GM12878 (cell line): ENCODE data around the gene PSMA1. TPM values are rescaled to one million over a fixed set of nuclear protein-coding genes. Genes with fewer than 3 reads are reported as not detected.

ENCODE experiments used
- ATAC-seq: fragments of 200-7000 bp; cut with Tn5 transposase; 3 replicates; pipeline ENCODE4 v1.9.1; 2020; ENCODE audit warnings: mild to moderate bottlenecking, moderate library complexity
- BruUV-seq: library from RNA; stranded (reverse); fragments of 400-500 nt; replicated peaks from 2 replicates; lab custom pipeline; 2021; lab: Mats Ljungman, UMichigan
- CTCF ChIA-PET: fragments of 300-600 bp; sonication (Branson Sonifier 250); formaldehyde crosslinking; extraction: SDS; loops from one replicate; lab custom pipeline; 2021; ENCODE audit warnings: inconsistent platforms; lab: Yijun Ruan, JAX
- POLR2A ChIA-PET: fragments of 350-600 bp; formaldehyde crosslinking; extraction: SDS; loops from one replicate; lab custom pipeline; 2021; ENCODE audit warnings: inconsistent platforms; lab: Charles Lee
- RAD21 ChIA-PET: fragments of 300-600 bp; sonication (Branson Sonifier 250); formaldehyde crosslinking; loops from one replicate; lab custom pipeline; 2023; ENCODE audit warnings: antibody characterized with exemption; ENCODE audit not compliant: unreplicated experiment; lab: Charles Lee
- SMC1A ChIA-PET: fragments of 300-600 bp; sonication (Branson Sonifier 250); formaldehyde crosslinking; loops from one replicate; lab custom pipeline; 2023; ENCODE audit not compliant: unreplicated experiment, uncharacterized antibody; lab: Charles Lee
- DNase-seq: peaks from one replicate; pipeline ENCODE4 v3.0.0-alpha.2; 2011; ENCODE audit warnings: low read depth, low spot score
- FAIRE-seq: peaks from 3 replicates; lab custom pipeline; 2011; peaks lifted over from hg19 to GRCh38; lab: Jason Lieb, UNC
- H2AFZ ChIP-seq: 2 replicates; pipeline ENCODE4 v1.6.0; 2011; ENCODE audit warnings: low read depth, low read length, control low read depth; ENCODE audit not compliant: control insufficient read depth
- H3K27ac ChIP-seq: 2 replicates; pipeline ENCODE4 v1.5.1; 2011; ENCODE audit warnings: control low read depth; ENCODE audit not compliant: control insufficient read depth, insufficient read depth
- H3K27me3 ChIP-seq, 2 experiments: replicated peaks in 1 of 2; 2 replicates each; pipeline versions ENCODE4 v1.6.0 to v1.6.1; 2011; ENCODE audit warnings: low read length in 1 of 2; ENCODE audit not compliant: control insufficient read depth in 2 of 2, insufficient read depth in 2 of 2
- H3K36me3 ChIP-seq, 2 experiments: 2 replicates each; pipeline ENCODE4 v1.5.1; 2011; ENCODE audit warnings: low read length in 1 of 2; ENCODE audit not compliant: control insufficient read depth in 2 of 2, insufficient read depth in 2 of 2
- H3K4me1 ChIP-seq: 2 replicates; pipeline ENCODE4 v1.6.1; 2011; ENCODE audit warnings: mild to moderate bottlenecking, low read length, moderate library complexity, mixed read lengths; ENCODE audit not compliant: control insufficient read depth, insufficient read depth
- H3K4me2 ChIP-seq: 2 replicates; pipeline ENCODE4 v1.6.0; 2011; ENCODE audit warnings: control low read depth; ENCODE audit not compliant: control insufficient read depth, insufficient read depth
- H3K4me3 ChIP-seq: fragments of 200-600 bp; sonication (generic); 2 replicates; pipeline ENCODE4 v1.5.1; 2016
- H3K79me2 ChIP-seq: 2 replicates; pipeline ENCODE4 v1.6.0; 2011; ENCODE audit warnings: low read length; ENCODE audit not compliant: control insufficient read depth, insufficient read depth
- H3K9ac ChIP-seq: 2 replicates; pipeline ENCODE4 v1.8.0; 2011; ENCODE audit warnings: low read length, control low read depth, mixed read lengths; ENCODE audit not compliant: control insufficient read depth, insufficient read depth
- H3K9me3 ChIP-seq: replicated peaks from 3 replicates; pipeline ENCODE4 v1.5.1; 2011; ENCODE audit warnings: mild to moderate bottlenecking, low read length; ENCODE audit not compliant: control insufficient read depth, insufficient read depth
- H4K20me1 ChIP-seq: 2 replicates; pipeline ENCODE4 v1.6.0; 2011; ENCODE audit not compliant: control insufficient read depth, insufficient read depth
- RFX5 ChIP-seq: IDR thresholded peaks from 2 replicates; pipeline ENCODE4 v1.6.1; 2011; ENCODE audit warnings: low read depth, low read length, improper control_type of control experiment
- RUNX3 ChIP-seq: IDR thresholded peaks from 2 replicates; pipeline ENCODE4 v1.6.1; 2012; ENCODE audit warnings: low read length, inconsistent platforms
- WGBS: methylation state at CpG from one replicate; pipeline ENCODE4 v1.1.6; 2016; ENCODE audit warnings: low lambda C conversion rate; ENCODE audit not compliant: insufficient replicate concordance, insufficient coverage; ENCODE audit errors: missing lambda C conversion rate; 5-methylcytosine and 5-hydroxymethylcytosine counted together
- in situ Hi-C: fragments of 300-500 bp; cut with MboI; formaldehyde crosslinking; loops from 9 replicates; pipeline ENCODE4 v1.14.3; 2018; ENCODE audit warnings: mixed read lengths
- intact Hi-C: fragments of 100-400 bp; cut with micrococcal nuclease; formaldehyde crosslinking; loops from one replicate; pipeline ENCODE4 v1.14.2; 2022; ENCODE audit not compliant: unreplicated experiment
- polyA plus RNA-seq, 11 experiments: library from polyadenylated mRNA; depleted of rRNA in 4 of 11; unstranded in 6 of 11; stranded (reverse) in 5 of 11; fragments of >200 nt; fragmentation: Nextera tagmentation in 4 of 11; fragmentation: Illumina TruSeq in 1 of 11; extraction: Ambion mirVana in 4 of 11; extraction: Trizol in 1 of 11; gene quantifications; 1 replicate in 1 of 11; 2 replicates in 10 of 11; pipeline versions ENCODE4 v1.2.1 to v1.2.3, GENCODE V29; 2011 to 2016; ENCODE audit warnings: inconsistent platforms in 2 of 11, missing spikeins in 2 of 11, low read depth in 1 of 11
- total RNA-seq, 4 experiments: library from RNA; depleted of rRNA in 3 of 4; stranded (reverse); fragments of >200 nt in 3 of 4; fragmentation: Illumina TruSeq in 1 of 4; extraction: Trizol in 1 of 4; gene quantifications; 2 replicates each; pipeline versions ENCODE4 v1.2.1 to v1.2.3, GENCODE V29; 2013 to 2021
- TF ChIP-seq, protein P1 (sequence below): fragments of 450-650 bp; conservative IDR thresholded peaks from 2 replicates; pipeline ENCODE4 v1.6.1; 2017; ENCODE audit warnings: mild to moderate bottlenecking, moderate library complexity

PSMA1 gene
- total and polyA plus RNA-seq, 10 of the 15 experiments (the other 5 are each of a cell fraction or from before 2014, with no cell fraction given) = 185 to 678 (median 299) TPM

DNA sequence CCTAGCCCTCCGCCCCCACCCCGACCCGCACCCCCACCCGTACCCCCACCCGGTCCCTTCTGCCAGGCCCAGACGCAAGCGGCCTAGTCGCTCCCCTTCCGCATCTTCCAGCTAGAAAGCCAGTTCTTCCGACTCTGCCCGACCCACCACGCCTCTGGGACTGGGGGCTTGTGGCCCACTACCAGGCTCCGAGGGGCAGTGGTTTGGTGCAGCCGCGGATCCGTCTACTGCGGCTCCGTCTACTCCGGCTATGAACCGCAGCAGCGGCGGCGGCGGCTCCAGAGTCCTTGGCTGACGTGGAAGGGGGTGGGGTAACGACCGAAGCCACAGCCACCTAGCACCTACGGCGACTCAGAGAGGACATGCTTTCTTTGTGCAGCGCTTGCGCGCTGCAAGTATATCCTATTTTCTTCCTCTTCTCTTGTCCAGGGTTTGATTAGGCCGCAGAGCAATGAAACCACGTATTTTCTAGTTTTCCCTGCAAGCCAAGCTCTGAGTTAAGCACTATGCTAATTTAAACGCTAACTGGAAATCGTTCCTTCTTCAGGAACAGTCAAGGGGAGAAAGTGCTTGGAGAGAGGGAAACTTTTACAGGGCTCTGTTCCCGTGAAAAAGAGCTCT lies 20.5 kb downstream of the PSMA1 start, which contains the start of gene COPB1 (continued):
- TF ChIP-seq RUNX3 = peak; percentile 83

DNA sequence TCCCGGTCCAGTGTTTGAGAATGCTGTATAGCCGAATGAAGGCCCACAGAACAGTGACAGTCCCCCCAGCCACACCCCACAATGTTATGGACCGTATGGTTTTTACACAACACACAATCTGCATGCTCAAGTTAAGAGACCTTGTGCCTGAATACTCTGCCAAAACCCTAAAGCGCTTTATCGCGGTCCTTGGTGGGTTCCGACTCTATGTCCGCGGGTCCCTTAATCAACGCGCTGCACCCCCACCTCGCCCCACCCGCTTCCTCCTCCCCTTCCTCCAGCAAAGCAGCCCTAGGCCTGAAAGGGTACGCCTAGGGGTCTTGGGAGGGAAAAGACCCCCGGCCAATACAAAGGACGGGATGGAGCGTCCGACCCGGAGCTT lies 21.0 kb downstream of the PSMA1 start:
- no peaks in the 10 kb centered on the region for H3K27me3 ChIP-seq
- H2AFZ ChIP-seq = peak overlapping the region; percentile 45; the same call in 1 of the 2 replicates
- no peaks in the 10 kb centered on the region for H4K20me1 ChIP-seq
- no peaks in the 10 kb centered on the region for H3K4me1 ChIP-seq
- ChIA-PET RAD21 (interaction anchor here (1.8 to 2.4 kb wide), 2 partner anchors 21 to 44 kb away, joined by 5 to 21 read pairs; partner anchors contain the start of gene PSMA1), POLR2A (interaction anchor here (0.7 to 3.6 kb wide), 4 partner anchors 19 to 27 kb away, joined by 3 to 34 read pairs (median 6); partner anchors contain the start of gene PSMA1), SMC1A (interaction anchor here (1.0 to 1.7 kb wide), 2 partner anchors 23 to 35 kb away, joined by 3 to 4 read pairs; no protein-coding TSS in a partner anchor), CTCF (interaction anchor here (0.8 to 2.3 kb wide), 2 partner anchors 29 to 191 kb away, joined by 3 to 5 read pairs; no protein-coding TSS in a partner anchor)
- H3K4me3 ChIP-seq = peak overlapping the region; percentile 89
- WGBS = 2% methylated on average over 15 of the region's 19 CpGs
- BruUV-seq = TSS peak; percentile 60
- no peak for DNase-seq
- no peak for FAIRE-seq
- peak overlapping the region; percentile 82 for H3K9ac ChIP-seq
- peak; percentile 59 for ATAC-seq
- in situ Hi-C loops (no loop called here), intact Hi-C loops (loop anchor here (2.0 kb wide), 1 partner anchor 22 kb away; the partner anchor contains the start of gene PSMA1)
- H3K36me3 ChIP-seq = peaks cover 1 to 9% of the 10 kb centered on the region in 2 experiments; a peak in 3 of 4 replicates
- H3K27ac ChIP-seq = peak overlapping the region; percentile 87
- peak overlapping the region; percentile 77 for H3K4me2 ChIP-seq
- H3K9me3 ChIP-seq = no peaks in the 10 kb centered on the region
- no peak for TF ChIP-seq RFX5
- TF ChIP-seq, protein P1, sequence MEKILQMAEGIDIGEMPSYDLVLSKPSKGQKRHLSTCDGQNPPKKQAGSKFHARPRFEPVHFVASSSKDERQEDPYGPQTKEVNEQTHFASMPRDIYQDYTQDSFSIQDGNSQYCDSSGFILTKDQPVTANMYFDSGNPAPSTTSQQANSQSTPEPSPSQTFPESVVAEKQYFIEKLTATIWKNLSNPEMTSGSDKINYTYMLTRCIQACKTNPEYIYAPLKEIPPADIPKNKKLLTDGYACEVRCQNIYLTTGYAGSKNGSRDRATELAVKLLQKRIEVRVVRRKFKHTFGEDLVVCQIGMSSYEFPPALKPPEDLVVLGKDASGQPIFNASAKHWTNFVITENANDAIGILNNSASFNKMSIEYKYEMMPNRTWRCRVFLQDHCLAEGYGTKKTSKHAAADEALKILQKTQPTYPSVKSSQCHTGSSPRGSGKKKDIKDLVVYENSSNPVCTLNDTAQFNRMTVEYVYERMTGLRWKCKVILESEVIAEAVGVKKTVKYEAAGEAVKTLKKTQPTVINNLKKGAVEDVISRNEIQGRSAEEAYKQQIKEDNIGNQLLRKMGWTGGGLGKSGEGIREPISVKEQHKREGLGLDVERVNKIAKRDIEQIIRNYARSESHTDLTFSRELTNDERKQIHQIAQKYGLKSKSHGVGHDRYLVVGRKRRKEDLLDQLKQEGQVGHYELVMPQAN = 0 out of 2 replicates have a peak, but pooled peaks have one; percentile 17
- peaks cover 27% of the 10 kb centered on the region for H3K79me2 ChIP-seq
